Raji (cell line): ENCODE results near the gene SERPINA5.

Experiments
- POLR2A ChIP-seq: IDR thresholded peaks from 2 replicates; pipeline ENCODE4 v1.6.1; 2011; ENCODE audit warnings: low read depth, low read length, control low read depth; ENCODE audit not compliant: insufficient read depth

SERPINA5 gene

DNA sequence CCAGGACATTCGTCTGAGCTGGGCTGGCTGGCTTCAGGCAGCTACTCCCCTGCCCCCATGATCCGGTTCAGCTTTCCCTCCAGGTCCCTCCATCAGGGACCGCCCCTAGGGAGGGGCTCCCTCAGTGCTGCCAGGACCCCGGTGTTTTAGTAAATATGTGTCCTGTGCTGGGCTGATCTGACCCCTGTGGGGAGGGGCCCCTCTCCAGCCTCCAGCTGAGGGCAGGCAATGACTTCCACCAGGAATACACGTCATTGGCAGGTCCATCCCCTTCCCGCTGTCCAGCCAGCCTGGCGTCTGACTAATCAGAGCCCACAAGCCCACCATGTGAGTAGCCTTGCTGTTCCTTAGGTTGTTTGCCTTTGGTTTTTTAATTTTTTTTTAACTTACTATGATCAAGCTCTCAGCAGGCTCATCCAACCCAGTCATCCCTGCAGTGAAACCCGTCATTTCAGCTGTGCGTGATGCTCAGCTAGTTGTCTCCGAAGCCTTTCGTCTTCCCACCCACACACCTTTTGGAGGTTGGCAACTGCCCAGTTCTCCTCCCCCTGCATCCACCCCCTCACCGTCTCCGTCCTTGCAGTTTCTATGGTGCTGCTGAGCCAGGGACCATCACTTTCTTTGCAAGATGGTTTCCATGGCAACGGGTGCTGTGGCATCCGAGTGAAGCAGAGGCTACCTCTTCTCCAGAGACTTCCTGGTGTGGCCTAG is 35.9 kb upstream of the SERPINA5 start:
- no peak for TF ChIP-seq POLR2A

DNA sequence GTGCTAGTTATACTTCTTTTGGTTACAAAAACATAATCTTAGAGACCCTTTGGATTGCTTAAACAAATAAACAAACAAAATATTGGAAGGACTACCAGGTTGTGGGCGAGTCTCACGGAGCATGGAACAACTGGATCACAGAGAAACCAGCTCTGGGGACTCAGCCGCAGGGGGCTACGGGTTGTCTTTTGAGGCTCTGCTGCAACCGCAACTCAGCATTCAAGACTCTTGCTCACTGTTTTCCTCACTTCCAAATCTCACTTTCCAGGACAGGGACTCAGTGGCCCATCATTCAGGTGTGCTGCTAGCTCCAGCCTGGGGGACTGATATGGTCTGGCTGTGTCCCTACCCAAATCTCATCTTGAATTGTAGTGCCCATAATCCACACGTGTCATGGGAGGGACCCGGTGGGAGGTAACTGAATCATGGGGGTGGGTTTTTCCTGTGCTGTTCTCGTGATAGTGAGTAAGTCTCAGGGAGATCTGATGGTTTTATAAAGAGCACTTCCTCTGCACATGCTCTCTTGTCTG is 34.0 kb upstream of the SERPINA5 start:
- no peak for TF ChIP-seq POLR2A

DNA sequence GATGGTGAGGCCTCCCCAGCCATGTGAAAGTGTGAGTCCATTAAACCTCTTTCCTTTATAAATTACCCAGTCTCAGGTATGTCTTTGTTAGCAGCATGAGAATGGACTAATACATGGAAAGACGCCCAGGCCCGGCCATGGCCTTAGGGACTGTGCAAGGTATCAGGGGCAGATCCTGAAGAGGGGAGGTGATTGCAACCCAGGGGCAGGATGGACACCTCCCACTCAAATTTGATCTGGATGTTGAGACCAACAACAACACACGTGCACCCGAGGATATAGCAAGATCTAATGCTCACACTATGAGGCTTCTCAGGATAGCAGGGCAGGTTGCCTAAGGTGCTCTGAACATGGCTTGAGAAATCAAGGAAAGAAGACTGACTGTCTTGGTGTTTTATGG is 33.5 kb upstream of the SERPINA5 start:
- no peak for TF ChIP-seq POLR2A

DNA sequence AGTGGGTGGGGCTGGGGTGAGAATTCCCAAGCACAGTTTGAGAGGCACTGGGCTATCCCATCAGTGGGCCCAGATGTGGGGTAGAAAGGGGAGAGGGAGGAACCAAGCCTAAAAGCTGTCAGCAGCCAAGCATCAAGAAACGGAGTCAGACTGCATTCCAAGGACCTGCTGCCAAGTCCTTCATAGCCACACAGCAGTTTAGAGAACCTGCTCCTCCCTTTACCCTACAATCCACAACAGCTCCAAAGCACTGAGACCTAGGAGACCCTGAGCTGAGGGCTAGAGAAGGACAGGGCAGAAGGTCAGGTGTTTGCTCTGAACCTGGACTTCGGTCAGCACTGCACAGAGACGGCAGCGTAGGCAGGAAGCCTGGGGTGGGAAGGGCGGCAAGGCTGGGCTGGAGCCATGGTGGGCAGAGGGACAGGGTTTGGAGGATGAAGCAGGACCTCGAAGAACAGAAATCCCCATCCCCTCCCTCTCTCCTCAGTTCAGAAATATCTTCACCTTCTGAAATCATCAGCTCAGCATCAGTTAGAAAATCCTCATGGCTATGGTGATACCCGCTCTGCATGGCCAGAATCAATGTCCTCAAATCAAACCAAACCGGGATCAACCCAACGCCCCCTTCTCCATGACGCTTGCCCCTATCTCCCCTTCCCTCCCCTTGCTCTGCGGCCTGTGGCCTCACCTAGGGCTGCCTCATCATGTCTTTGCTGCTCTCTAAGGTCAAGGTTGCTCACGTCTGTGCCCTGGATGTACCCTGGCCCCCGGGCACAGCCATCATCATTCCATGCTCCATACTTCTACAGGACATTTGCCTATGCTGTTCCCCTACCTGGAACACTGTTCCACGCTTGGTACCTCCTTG is 32.9 kb upstream of the SERPINA5 start:
- no peak for TF ChIP-seq POLR2A

DNA sequence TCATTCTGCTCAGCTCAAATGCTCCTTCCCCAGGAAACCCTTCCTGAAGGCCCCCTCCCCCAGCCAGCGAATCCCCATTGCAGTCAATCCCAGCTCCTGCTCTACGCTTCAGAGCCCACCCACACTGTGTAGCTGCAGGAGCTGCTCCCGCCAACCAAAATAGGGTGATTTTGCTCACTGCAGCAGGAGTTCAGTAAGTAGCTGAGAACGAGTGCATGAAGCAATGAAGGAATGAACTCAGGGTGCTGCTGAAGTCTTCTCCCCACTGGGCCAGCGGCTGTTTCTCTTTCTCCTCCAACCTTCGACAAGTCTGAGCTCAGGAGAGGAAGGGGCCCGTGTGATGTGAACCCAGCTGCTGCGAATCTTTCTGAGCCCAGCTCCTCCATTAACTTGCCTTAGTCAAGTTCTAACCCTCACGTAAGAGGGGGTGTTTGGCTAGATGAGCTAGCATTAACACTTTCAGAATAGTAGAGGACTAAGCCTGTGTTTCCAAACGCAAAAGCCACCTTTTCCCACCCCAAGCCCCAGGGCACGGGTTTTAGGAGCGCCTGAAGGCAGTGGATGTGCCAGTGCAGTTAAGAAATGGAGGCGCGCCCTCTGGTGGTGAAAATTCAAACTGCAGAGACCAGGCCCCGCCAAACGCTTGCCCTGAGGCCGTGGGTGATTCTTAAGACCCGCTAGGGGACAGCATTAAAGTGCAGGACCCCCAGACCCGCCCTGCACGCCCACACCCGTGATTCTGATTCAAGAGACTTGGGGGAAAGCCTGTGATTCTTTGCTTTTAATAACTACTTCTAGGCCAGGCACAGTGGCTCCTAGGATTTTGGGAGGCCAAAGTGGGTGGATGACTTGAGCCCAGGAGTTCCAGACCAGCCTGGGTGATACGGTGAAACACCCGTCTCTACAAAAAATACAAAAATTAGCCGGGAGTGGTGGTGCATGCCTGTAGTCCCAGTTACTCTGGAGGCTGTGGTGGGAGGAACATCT is 31.9 kb upstream of the SERPINA5 start:
- no peak for TF ChIP-seq POLR2A

DNA sequence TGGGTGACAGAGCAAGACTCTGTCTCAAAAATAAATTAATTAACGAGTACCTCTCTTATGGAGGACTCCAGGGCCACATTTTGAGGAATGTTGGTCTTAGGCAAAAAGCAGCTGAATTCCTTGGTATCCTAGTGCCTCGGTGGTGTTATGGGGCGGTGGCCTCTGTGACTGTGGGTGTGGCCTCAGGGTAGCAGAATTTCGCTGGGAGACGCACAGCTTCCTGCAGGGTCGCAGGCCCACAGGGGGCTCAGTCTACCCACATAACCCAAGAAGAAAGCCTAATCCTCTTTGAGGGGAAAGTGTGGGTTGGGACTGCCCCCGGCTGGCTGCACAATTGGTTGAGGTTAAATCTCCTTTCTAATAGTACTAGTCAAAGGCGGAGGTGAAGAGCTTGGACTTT is 31.2 kb upstream of the SERPINA5 start:
- no peak for TF ChIP-seq POLR2A

DNA sequence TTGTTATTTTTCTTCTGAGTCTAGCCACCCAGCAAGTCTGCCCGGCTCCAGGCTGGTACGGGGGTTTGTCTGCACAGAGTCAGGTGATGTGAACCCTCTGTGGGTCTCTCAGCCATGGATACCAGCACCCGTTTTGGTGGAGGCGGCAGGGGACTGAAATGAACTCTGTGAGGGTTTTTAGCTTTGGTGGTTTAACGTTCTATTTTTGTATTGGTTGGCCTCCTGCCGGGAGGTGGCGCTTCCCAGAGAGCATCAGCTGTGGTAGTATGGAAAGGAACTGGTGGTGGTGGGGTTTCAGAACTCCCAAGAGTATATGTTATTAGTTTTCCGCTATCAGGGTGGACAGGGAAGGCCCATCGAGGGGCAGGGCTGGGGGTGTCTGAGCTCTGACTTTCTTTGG is 25.2 kb upstream of the SERPINA5 start:
- no peak for TF ChIP-seq POLR2A

DNA sequence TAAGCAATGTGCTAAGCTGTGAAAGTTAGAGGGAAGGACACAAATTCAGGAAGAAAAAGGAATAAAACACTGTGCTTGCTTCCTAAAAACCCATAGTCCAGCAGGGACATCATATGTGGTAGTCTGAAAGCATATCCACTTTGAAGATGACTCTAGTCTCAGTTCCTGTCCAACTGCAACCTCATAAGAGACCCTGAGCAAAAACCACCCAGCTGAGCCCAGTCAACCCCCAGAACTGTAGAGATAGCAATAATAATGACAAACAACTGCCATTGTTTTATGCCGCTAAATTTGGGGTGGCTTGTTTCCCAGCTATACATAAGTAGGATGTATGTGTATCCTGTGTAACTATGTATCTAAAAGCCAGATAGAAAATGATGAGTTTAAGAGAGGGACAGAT is 23.9 kb upstream of the SERPINA5 start:
- no peak for TF ChIP-seq POLR2A

DNA sequence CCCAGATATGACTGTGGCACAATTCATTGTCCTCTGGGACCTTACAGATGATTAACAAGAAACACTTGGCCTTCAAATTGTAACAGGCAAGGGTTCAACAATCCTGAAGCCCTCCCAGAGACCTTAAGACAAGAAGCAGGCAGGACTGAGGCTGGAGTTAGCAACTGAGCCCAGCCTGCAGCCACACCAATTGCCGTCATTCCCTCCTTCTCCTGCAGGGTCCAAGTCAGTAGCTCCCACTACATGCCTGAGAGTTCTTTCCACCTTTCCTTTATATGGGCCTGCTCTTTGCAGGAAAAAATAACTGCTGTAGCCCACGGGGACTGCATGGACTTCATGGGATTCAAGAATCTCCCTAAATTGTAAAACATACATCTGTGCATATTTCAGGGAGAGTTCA is 22.4 kb upstream of the SERPINA5 start:
- no peak for TF ChIP-seq POLR2A

DNA sequence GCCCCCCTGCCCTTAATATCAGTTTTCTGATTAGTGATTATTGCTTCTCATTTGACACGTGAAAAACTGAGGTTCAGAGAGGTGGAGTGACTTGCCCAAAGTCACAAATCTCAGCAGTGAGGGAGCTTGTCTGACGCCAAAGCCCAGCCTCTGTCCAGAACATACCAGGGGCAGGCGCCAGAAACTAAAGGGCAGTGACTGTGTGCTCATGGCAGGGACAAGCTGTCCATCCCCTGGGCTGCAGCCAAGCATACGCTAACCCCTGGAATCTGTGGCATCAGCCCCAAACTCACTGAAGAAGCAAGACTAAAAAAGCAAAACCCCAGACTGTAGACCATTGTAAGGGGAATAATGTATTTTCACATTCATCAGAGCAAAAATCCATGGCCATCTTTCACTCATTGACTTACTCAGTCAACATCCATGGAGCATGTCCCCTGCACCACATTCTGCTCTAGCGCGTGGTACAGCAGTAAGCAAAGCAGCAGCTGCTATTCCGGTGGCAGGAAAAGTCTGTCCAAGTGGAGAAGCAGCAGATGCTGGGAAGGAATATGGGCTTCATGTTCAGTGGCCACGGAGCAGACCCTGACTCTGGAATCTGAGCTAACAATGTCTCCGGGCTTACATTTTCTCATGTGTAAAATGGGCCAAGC is 21.5 kb upstream of the SERPINA5 start:
- no peak for TF ChIP-seq POLR2A

DNA sequence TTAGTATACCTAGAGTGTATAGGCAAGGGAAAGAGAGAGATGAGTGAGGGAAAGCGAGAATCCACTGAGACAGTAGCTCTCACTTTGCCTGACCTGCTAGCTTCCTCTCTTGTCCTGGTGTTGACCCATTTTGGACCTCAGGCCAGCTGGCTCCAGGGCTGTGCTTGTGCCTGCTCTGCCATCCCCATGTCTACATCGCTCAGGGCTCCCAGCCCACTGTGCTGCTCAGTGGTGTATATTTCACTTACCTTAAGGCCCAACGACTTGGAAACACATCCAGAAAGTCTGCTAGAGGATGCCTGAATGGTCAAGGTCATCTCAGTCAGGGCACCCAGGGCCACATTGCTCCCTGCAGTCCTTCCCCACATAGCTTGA is 20.9 kb upstream of the SERPINA5 start:
- TF ChIP-seq POLR2A, result no peak

DNA sequence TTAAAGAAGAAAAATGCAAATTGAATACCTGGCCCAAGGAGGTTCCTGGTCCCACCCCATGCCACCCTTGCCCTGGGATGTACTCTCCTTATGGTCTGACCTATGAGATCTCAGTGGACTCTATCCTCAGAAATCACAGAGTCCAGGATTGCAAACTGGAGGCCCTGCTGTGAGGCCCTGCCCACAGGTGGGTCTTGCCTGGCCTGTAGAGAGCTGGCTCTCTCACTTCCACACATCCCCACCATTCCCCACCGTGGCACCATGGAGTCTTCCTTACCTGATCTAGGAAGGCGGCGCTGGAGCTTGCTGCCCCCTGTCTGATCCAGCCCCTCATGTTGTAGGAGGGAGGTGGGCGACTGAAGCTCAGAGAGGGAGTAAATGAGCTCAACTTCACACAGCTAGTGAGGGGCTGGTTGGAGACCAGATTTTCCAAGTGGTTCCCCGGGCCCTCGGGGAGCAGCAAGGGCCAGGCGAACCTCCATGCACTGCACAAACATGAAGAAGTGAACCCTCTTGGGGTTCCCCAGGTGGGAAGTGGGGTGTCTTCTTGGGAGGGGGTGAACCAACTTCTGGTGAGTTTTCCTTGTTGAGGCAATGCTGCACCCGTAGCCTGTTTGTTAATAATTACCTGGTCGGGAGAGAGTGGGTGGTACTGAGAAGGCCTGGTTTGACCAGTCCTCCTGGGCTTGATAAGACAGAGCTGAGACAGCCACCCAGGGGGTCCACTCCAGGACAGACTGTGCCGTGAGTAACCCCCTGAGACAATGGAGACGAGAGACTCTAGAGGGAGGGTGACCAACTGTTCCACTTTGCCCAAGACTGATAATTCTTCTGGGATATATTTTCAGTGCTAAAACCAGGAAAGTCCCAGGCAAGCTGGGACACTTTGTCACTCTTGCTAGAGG is 20.2 kb upstream of the SERPINA5 start, which contains the start of gene SERPINA4:
TSS of gene SERPINA4 (plus strand) at position 692 of the 905 bp plus-strand sequence. CDS start 2,041 bp downstream, outside the sequence.
- TF ChIP-seq POLR2A, result no peak

DNA sequence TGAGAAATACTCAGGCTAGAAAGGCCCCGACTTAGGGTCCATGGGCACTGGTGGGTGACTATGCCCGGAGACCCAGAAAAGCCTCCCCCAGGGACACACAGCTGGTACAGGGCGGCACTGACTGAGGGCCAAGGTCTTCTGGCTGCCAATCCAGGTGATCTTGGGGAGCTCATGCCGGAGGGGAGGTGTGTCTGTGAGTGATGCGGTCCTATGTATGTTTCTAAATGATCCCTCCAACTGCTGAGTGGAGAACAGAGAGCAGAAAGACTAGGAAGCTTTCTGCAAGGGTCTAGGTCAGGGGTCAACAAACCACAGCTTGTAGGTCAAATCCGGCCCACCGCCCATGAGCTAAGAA is 19.6 kb upstream of the SERPINA5 start:
- no peak for TF ChIP-seq POLR2A
